Upper lobe of left lung (tissue), 4 donors: ENCODE results near the gene GP1BB.

ENCODE experiments used
- EP300 ChIP-seq, 4 donors: sonication (generic); formaldehyde crosslinking; IDR thresholded peaks; one replicate each; pipeline ENCODE4 v1.5.1; 2017; ENCODE audit warnings: antibody characterized with exemption in 4 of 4, control low read depth in 2 of 4
- POLR2A ChIP-seq, 4 donors: fragments of 450-650 bp; IDR thresholded peaks; one replicate each; pipeline ENCODE4 v1.5.1; 2016 to 2017; ENCODE audit warnings: antibody characterized with exemption in 4 of 4, mild to moderate bottlenecking in 2 of 4
- POLR2AphosphoS5 ChIP-seq, 2 donors: sonication (generic); formaldehyde crosslinking; IDR thresholded peaks; one replicate each; pipeline ENCODE4 v1.5.1; 2017; ENCODE audit warnings: antibody characterized with exemption in 2 of 2
- TF ChIP-seq, protein P1 (sequence below), 6 experiments: fragments of 450-650 bp in 4 of 6; fragments of 200-600 bp in 2 of 6; sonication (generic) in 2 of 6; IDR thresholded peaks; one replicate each; pipeline ENCODE4 v1.5.1; 2016 to 2019; ENCODE audit warnings: antibody characterized with exemption in 6 of 6

DNA sequence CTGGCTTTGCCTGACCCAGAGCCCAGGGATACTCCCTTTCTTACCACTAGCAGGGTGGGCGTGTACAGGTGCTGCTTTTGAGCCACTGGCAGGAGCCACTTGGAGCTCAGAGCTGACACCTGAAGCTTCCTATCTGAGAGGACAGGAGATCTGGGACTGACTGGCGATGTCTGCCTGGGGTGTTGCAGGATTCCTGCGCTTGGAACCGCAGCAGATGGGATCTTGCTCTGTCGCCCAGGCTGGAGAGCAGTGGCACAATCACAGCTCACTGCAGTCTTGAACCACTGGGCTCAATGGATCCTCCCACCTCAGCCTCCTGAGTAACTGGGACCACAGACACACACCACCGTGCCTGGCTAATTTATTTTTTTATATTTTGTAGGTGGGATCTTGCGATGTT, 17.7 kb downstream of the GP1BB start:
- TF ChIP-seq, protein P1, sequence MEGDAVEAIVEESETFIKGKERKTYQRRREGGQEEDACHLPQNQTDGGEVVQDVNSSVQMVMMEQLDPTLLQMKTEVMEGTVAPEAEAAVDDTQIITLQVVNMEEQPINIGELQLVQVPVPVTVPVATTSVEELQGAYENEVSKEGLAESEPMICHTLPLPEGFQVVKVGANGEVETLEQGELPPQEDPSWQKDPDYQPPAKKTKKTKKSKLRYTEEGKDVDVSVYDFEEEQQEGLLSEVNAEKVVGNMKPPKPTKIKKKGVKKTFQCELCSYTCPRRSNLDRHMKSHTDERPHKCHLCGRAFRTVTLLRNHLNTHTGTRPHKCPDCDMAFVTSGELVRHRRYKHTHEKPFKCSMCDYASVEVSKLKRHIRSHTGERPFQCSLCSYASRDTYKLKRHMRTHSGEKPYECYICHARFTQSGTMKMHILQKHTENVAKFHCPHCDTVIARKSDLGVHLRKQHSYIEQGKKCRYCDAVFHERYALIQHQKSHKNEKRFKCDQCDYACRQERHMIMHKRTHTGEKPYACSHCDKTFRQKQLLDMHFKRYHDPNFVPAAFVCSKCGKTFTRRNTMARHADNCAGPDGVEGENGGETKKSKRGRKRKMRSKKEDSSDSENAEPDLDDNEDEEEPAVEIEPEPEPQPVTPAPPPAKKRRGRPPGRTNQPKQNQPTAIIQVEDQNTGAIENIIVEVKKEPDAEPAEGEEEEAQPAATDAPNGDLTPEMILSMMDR (IDR thresholded peaks at IDR 0.05), result no peak
- TF ChIP-seq EP300 (IDR thresholded peaks at IDR 0.05) (no peak), POLR2A (IDR thresholded peaks at IDR 0.05) (no peak), POLR2AphosphoS5 (IDR thresholded peaks at IDR 0.05) (no peak)
